Endothelial cell of umbilical vein (primary cell): Measurements from ENCODE around the gene USP47. TPM values are rescaled to one million over a fixed set of nuclear protein-coding genes. Genes with fewer than 3 reads are reported as not detected.

Experiments
- BruUV-seq: library from RNA; stranded (reverse); fragments of 400-500 nt; replicated peaks from 2 replicates; lab custom pipeline; 2021; lab: Mats Ljungman, UMichigan
- CTCF ChIA-PET: fragments of 300-600, 350-600 bp; sonication (Branson Sonifier 250); formaldehyde crosslinking; loops from one replicate; lab custom pipeline; 2021; ENCODE audit warnings: antibody characterized with exemption, inconsistent platforms; lab: Charles Lee
- POLR2A ChIA-PET: fragments of 300-600, 350-600 bp; sonication (Branson Sonifier 250); formaldehyde crosslinking; loops from one replicate; lab custom pipeline; 2021; ENCODE audit warnings: antibody characterized with exemption, inconsistent platforms; lab: Charles Lee
- DNase-seq: peaks from one replicate; pipeline ENCODE4 v3.0.0-alpha.2; 2011; ENCODE audit warnings: low read depth, low spot score
- FAIRE-seq: peaks from 2 replicates; lab custom pipeline; 2011; peaks lifted over from hg19 to GRCh38; lab: Jason Lieb, UNC
- H2AFZ ChIP-seq: 2 replicates; pipeline ENCODE4 v1.6.0; 2012; ENCODE audit warnings: low read depth, low read length, control low read depth, inconsistent platforms
- H3K27ac ChIP-seq: 2 replicates; pipeline ENCODE4 v1.5.1; 2011; ENCODE audit warnings: low read depth, mild to moderate bottlenecking, control low read depth, low read length, moderate library complexity; ENCODE audit not compliant: insufficient read depth
- H3K27me3 ChIP-seq, 2 experiments: 2 replicates each; pipeline versions ENCODE4 v1.6.0 to v1.6.1; 2011; ENCODE audit warnings: low read length in 2 of 2, mixed read lengths in 1 of 2; ENCODE audit not compliant: control insufficient read depth in 2 of 2, insufficient read depth in 2 of 2
- H3K36me3 ChIP-seq, 2 experiments: 2 replicates in 1 of 2; 3 replicates in 1 of 2; pipeline ENCODE4 v1.5.1; 2011; ENCODE audit warnings: low read length in 2 of 2, mild to moderate bottlenecking in 1 of 2, moderate library complexity in 1 of 2; ENCODE audit not compliant: control insufficient read depth in 2 of 2, insufficient read depth in 2 of 2; ENCODE audit errors: extremely low read depth in 1 of 2
- H3K4me1 ChIP-seq: 3 replicates; pipeline ENCODE4 v1.5.1; 2011; ENCODE audit warnings: mild to moderate bottlenecking, low read length; ENCODE audit not compliant: control insufficient read depth, insufficient read depth; ENCODE audit errors: extremely low read depth
- H3K4me2 ChIP-seq: 2 replicates; pipeline ENCODE4 v1.6.1; 2011; ENCODE audit warnings: low read length, control low read depth, mixed read lengths; ENCODE audit not compliant: insufficient read depth
- H3K4me3 ChIP-seq, 3 experiments: fragments of 200-600 bp in 1 of 3; sonication (generic), shearing (Covaris generic) in 1 of 3; replicated peaks in 1 of 3; 2 replicates each; pipeline ENCODE4 v1.5.1; 2011 to 2016; ENCODE audit warnings: control low read depth in 3 of 3, low read length in 3 of 3, mild to moderate bottlenecking in 2 of 3, inconsistent platforms in 1 of 3, low read depth in 1 of 3, moderate library complexity in 1 of 3; ENCODE audit not compliant: insufficient read depth in 1 of 3
- H3K79me2 ChIP-seq: 2 replicates; pipeline ENCODE4 v1.6.0; 2012; ENCODE audit warnings: low read length, inconsistent platforms; ENCODE audit not compliant: control insufficient read depth, insufficient read depth
- H3K9ac ChIP-seq: replicated peaks from 2 replicates; pipeline ENCODE3; 2011; ENCODE audit warnings: low read length, control low read depth; ENCODE audit not compliant: insufficient read depth; ENCODE audit errors: extremely low read depth
- H3K9me1 ChIP-seq: replicated peaks from 3 replicates; pipeline ENCODE4 v1.6.0; 2011; ENCODE audit warnings: mild to moderate bottlenecking, low read length; ENCODE audit not compliant: control insufficient read depth, insufficient read depth; ENCODE audit errors: extremely low read depth
- H3K9me3 ChIP-seq: replicated peaks from 2 replicates; pipeline ENCODE4 v1.5.1; 2012; ENCODE audit warnings: low read length, inconsistent platforms; ENCODE audit not compliant: control insufficient read depth, insufficient read depth
- H4K20me1 ChIP-seq: replicated peaks from 2 replicates; pipeline ENCODE3; 2011; ENCODE audit warnings: mild to moderate bottlenecking, low read length; ENCODE audit not compliant: control insufficient read depth, insufficient read depth; ENCODE audit errors: extremely low read depth
- EZH2 ChIP-seq: IDR thresholded peaks from 2 replicates; pipeline ENCODE4 v1.6.1; 2012; ENCODE audit warnings: borderline replicate concordance, low read depth, mild to moderate bottlenecking, moderate library complexity, low read length, inconsistent platforms; ENCODE audit not compliant: severe bottlenecking
- FOS ChIP-seq: IDR thresholded peaks from 2 replicates; pipeline ENCODE4 v1.6.1; 2011; ENCODE audit warnings: mild to moderate bottlenecking, low read length, moderate library complexity, borderline replicate concordance; ENCODE audit not compliant: insufficient read depth
- GATA2 ChIP-seq: IDR thresholded peaks from 2 replicates; pipeline ENCODE4 v1.7.0; 2011; ENCODE audit warnings: low read depth, mild to moderate bottlenecking, moderate library complexity, mixed read lengths, low read length; ENCODE audit not compliant: insufficient read length, insufficient read depth
- JUN ChIP-seq: IDR thresholded peaks from 2 replicates; pipeline ENCODE4 v1.6.1; 2011; ENCODE audit warnings: borderline replicate concordance, low read depth; ENCODE audit not compliant: insufficient read length, insufficient read depth
- MAX ChIP-seq: IDR thresholded peaks from 2 replicates; pipeline ENCODE4 v1.6.1; 2011; ENCODE audit not compliant: insufficient read depth, insufficient read length
- MYC ChIP-seq: IDR thresholded peaks from one replicate; pipeline ENCODE4 v1.6.1; 2011; ENCODE audit warnings: mild to moderate bottlenecking, low read depth, low read length
- POLR2A ChIP-seq: IDR thresholded peaks from 2 replicates; pipeline ENCODE4 v1.6.1; 2012; ENCODE audit warnings: low read depth, mild to moderate bottlenecking, control low read depth, low read length
- POLR2AphosphoS5 ChIP-seq: IDR thresholded peaks from 2 replicates; pipeline ENCODE4 v1.6.1; 2012; ENCODE audit warnings: low read depth, mild to moderate bottlenecking, control low read depth, low read length, moderate library complexity; ENCODE audit not compliant: insufficient read depth
- dilution Hi-C: fragments of 300-500 bp; cut with MboI; formaldehyde crosslinking; loops from one replicate; pipeline ENCODE4 v1.15.0; 2019; ENCODE audit warnings: low sequenced_read_pairs; ENCODE audit not compliant: extremely low pct_ligation_motif_present
- intact Hi-C: fragments of 100-400 bp; cut with micrococcal nuclease; formaldehyde crosslinking; loops from one replicate; pipeline ENCODE4 v1.10.0; 2022
- polyA plus RNA-seq, 4 experiments: library from polyadenylated mRNA; depleted of rRNA in 3 of 4; stranded (reverse) in 3 of 4; unstranded in 1 of 4; fragments of >200 nt; gene quantifications; 2 replicates each; pipeline versions ENCODE4 v1.2.1 to v1.2.3, GENCODE V29; 2011 to 2012; ENCODE audit warnings: missing spikeins in 1 of 4
- total RNA-seq: library from RNA; stranded (reverse); gene quantifications from 2 replicates; pipeline ENCODE4 v1.2.3, GENCODE V29; 2021
- TF ChIP-seq, protein P1 (sequence below), 2 donors: IDR thresholded peaks; 1 replicate in 1 of 2; 2 replicates in 1 of 2; pipeline ENCODE4 v1.5.1; 2011; ENCODE audit warnings: low read length in 2 of 2, mild to moderate bottlenecking in 2 of 2, moderate library complexity in 2 of 2, control low read depth in 1 of 2, inconsistent platforms in 1 of 2, low read depth in 1 of 2; ENCODE audit not compliant: insufficient read depth in 1 of 2; ENCODE audit errors: extremely low read depth in 1 of 2

The USP47 gene
- total and polyA plus RNA-seq, 2 donors (not counting 3 experiments of a cell fraction or from before 2014, with no cell fraction given): 7.8 to 38.0 TPM

DNA sequence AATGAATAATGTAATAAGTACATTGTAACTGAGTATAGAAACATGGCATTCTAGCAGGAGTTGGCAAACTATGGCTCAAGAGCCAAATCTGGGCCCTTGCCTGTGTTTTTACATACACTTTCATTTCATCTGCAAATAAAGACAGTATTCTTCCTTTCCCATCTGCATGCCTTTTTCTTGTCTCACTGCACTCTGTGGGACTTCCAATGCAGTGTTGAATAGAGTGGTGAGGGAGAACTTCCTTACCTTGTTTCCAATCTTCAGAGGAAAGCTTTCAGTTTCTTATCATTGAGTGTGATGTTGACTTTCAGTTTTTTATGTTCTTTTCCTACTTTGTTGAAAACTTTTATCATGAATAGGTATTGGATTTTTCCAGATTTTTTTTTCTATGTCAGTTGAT lies 82.1 kb downstream of the USP47 start:
- BruUV-seq: no TSS peak
- no peak overlapping the region for H2AFZ ChIP-seq
- no peaks in the 10 kb centered on the region for H3K36me3 ChIP-seq
- no peak overlapping the region for H3K4me3 ChIP-seq
- no peaks in the 10 kb centered on the region for H3K9me3 ChIP-seq
- CTCF ChIA-PET: no interaction called here
- no peak overlapping the region for H3K27ac ChIP-seq
- peaks cover 3% of the 10 kb centered on the region for H3K4me1 ChIP-seq
- intact Hi-C loops: no loop called here
- POLR2A ChIA-PET: no interaction called here
- FAIRE-seq (no peak), DNase-seq (peak; percentile 24)
- no peak overlapping the region for H3K4me2 ChIP-seq
- H3K27me3 ChIP-seq: no peaks in the 10 kb centered on the region
- no peaks in the 10 kb centered on the region for H4K20me1 ChIP-seq
- TF ChIP-seq MAX (no peak), POLR2AphosphoS5 (no peak), POLR2A (no peak), EZH2 (no peak), FOS (no peak), JUN (no peak), MYC (no peak), GATA2 (no peak)
- TF ChIP-seq, protein P1, sequence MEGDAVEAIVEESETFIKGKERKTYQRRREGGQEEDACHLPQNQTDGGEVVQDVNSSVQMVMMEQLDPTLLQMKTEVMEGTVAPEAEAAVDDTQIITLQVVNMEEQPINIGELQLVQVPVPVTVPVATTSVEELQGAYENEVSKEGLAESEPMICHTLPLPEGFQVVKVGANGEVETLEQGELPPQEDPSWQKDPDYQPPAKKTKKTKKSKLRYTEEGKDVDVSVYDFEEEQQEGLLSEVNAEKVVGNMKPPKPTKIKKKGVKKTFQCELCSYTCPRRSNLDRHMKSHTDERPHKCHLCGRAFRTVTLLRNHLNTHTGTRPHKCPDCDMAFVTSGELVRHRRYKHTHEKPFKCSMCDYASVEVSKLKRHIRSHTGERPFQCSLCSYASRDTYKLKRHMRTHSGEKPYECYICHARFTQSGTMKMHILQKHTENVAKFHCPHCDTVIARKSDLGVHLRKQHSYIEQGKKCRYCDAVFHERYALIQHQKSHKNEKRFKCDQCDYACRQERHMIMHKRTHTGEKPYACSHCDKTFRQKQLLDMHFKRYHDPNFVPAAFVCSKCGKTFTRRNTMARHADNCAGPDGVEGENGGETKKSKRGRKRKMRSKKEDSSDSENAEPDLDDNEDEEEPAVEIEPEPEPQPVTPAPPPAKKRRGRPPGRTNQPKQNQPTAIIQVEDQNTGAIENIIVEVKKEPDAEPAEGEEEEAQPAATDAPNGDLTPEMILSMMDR (IDR thresholded peaks at IDR 0.05; ENCODE audit: extremely low read depth in 1 of 2, insufficient read depth in 1 of 2, low read depth in 1 of 2, low read length in 2 of 2): no peak
- H3K9me1 ChIP-seq: no peaks in the 10 kb centered on the region
- H3K9ac ChIP-seq: no peak overlapping the region
- no peaks in the 10 kb centered on the region for H3K79me2 ChIP-seq
- dilution Hi-C loops: no loop called here
